T follicular helper cell (primary cell): ENCODE data around the gene MYH7.
"Not testable (repeated sequence)": the region's sequence is repeated elsewhere in the genome, so short reads cannot be mapped to it uniquely, and the experiment has no call there.

Experiments
- DNase-seq: peaks from one replicate; pipeline ENCODE4 v3.0.0-alpha.2; 2020; ENCODE audit warnings: low read depth

The MYH7 gene

GRCh38 chr14:23430016-23430722, 5.3 kb downstream of the MYH7 start:
- DNase-seq, result no peak

- no peak for DNase-seq
These were observed 6.6 kb downstream of the MYH7 start for GRCh38 chr14:23428686-23429495.

- DNase-seq, result not testable (repeated sequence)
These were observed 9.7 kb downstream of the MYH7 start for GRCh38 chr14:23425798-23426197.

- no peak for DNase-seq
These were observed 10.3 kb downstream of the MYH7 start for GRCh38 chr14:23425169-23425568.

- no peak for DNase-seq
These were observed 11.8 kb downstream of the MYH7 start for GRCh38 chr14:23423657-23424056.

- no peak for DNase-seq
These were observed 13.9 kb downstream of the MYH7 start for GRCh38 chr14:23421594-23421993.

GRCh38 chr14:23419646-23420045, 15.8 kb downstream of the MYH7 start:
- not testable (repeated sequence) for DNase-seq

GRCh38 chr14:23418021-23418420, 17.4 kb downstream of the MYH7 start:
- no peak for DNase-seq

- DNase-seq, result not testable (repeated sequence)
These were observed 18.2 kb downstream of the MYH7 start for GRCh38 chr14:23417269-23417668.

GRCh38 chr14:23416801-23417200, 18.7 kb downstream of the MYH7 start:
- no peak for DNase-seq

- no peak for DNase-seq
These were observed 19.4 kb downstream of the MYH7 start for GRCh38 chr14:23415821-23416778.

- DNase-seq, result no peak
These were observed 20.3 kb downstream of the MYH7 start for GRCh38 chr14:23414906-23415820.

- DNase-seq, result no peak
These were observed 21.2 kb downstream of the MYH7 start for GRCh38 chr14:23414254-23414653.

- DNase-seq, result no peak
These were observed 21.8 kb downstream of the MYH7 start for GRCh38 chr14:23413681-23414080.

GRCh38 chr14:23411563-23412525, 23.6 kb downstream of the MYH7 start:
- DNase-seq, result no peak

- DNase-seq, result no peak
These were observed 25.4 kb downstream of the MYH7 start for GRCh38 chr14:23409966-23410635.

GRCh38 chr14:23409475-23409874, 26.0 kb downstream of the MYH7 start:
- DNase-seq, result no peak

- no peak for DNase-seq
These were observed 27.2 kb downstream of the MYH7 start for GRCh38 chr14:23408307-23408630.

GRCh38 chr14:23407516-23408306, 27.7 kb downstream of the MYH7 start, which contains the start of gene MYH6:
Gene MYH6 (minus strand): TSS chr14:23408273. CDS start chr14:23407223, 1,050 bp downstream.
- DNase-seq, result no peak
